Measurements from ENCODE around the gene SLC4A1.
"Not testable (repeated sequence)": the region's sequence is repeated elsewhere in the genome, so short reads cannot be mapped to it uniquely, and the experiment has no call there.

Gene SLC4A1

DNA sequence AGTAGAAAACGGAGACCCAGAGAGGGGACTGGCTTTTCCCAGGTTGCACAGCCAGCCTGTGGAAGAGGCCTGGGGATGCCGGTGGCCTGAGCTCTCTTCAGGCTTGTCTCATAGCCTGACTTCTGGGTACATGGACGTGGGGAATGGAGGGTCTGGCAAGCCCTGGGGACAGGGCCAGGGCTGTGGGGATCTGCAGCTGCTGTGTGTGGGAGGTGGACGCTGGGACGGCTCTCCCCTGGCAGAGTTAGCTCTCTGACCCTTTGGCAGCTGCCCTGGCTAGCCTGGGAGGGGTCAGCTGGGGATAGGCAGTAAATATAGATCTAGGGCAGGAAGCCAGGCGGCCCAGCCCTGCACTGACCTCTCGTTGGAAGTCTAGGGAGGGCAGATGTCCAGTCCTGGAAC, 20.5 kb downstream of the SLC4A1 start:
- Histone ChIP-seq H4K20me1 (ENCODE audit: insufficient read depth, low read length) (no peaks in the 10 kb centered on the region), H3K4me3 (ENCODE audit: low read length) (no peak overlapping the region), H3K27me3 (replicated peaks; ENCODE audit: insufficient read depth, low read length) (no peaks in the 10 kb centered on the region), H3K79me2 (ENCODE audit: low read length) (no peaks in the 10 kb centered on the region), H3K4me1 (ENCODE audit: low read length) (no peaks in the 10 kb centered on the region; the same call in 1 of the 2 replicates), H3K9me2 (replicated peaks; ENCODE audit: insufficient read depth, low read length) (no peaks in the 10 kb centered on the region), H3K36me3 (replicated peaks; ENCODE audit: insufficient read depth, low read length) (no peaks in the 10 kb centered on the region), H3F3A (ENCODE audit: insufficient read depth, low read length) (no peaks in the 10 kb centered on the region), H3K9me3 (replicated peaks; ENCODE audit: insufficient read depth, low read length) (no peaks in the 10 kb centered on the region), H3K9ac (ENCODE audit: low read length) (no peak overlapping the region), H3K4me2 (ENCODE audit: low read depth, low read length) (no peak overlapping the region), H2AFZ (ENCODE audit: low read length) (no peak overlapping the region), H3K27ac (ENCODE audit: low read length) (no peak overlapping the region)
- TF ChIP-seq EZH2 (optimal IDR thresholded peaks at IDR 0.05; ENCODE audit: low read depth, low read length) (no peak), EZH2phosphoT487 (IDR thresholded peaks at IDR 0.05; ENCODE audit: low read length) (no peak)
- TF ChIP-seq, protein P1, sequence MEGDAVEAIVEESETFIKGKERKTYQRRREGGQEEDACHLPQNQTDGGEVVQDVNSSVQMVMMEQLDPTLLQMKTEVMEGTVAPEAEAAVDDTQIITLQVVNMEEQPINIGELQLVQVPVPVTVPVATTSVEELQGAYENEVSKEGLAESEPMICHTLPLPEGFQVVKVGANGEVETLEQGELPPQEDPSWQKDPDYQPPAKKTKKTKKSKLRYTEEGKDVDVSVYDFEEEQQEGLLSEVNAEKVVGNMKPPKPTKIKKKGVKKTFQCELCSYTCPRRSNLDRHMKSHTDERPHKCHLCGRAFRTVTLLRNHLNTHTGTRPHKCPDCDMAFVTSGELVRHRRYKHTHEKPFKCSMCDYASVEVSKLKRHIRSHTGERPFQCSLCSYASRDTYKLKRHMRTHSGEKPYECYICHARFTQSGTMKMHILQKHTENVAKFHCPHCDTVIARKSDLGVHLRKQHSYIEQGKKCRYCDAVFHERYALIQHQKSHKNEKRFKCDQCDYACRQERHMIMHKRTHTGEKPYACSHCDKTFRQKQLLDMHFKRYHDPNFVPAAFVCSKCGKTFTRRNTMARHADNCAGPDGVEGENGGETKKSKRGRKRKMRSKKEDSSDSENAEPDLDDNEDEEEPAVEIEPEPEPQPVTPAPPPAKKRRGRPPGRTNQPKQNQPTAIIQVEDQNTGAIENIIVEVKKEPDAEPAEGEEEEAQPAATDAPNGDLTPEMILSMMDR (IDR thresholded peaks at IDR 0.05; ENCODE audit: low read length), result no peak
- DNase-seq, result no peak

- Histone ChIP-seq H3K9me2 (replicated peaks; ENCODE audit: insufficient read depth, low read length) (no peaks in the 10 kb centered on the region), H2AFZ (ENCODE audit: low read length) (no peak overlapping the region), H3K27ac (ENCODE audit: low read length) (no peak overlapping the region)
Observed at GRCh38 chr17:44241106-44241624, 26.8 kb downstream of the SLC4A1 start.

GRCh38 chr17:44237886-44238285, 30.0 kb downstream of the SLC4A1 start:
- not testable (repeated sequence) for H3F3A ChIP-seq (ENCODE audit: insufficient read depth, low read length); H3K9ac ChIP-seq (ENCODE audit: low read length); H3K4me1 ChIP-seq (ENCODE audit: low read length); H3K27ac ChIP-seq (ENCODE audit: low read length); H3K79me2 ChIP-seq (ENCODE audit: low read length); H2AFZ ChIP-seq (ENCODE audit: low read length); DNase-seq; H3K27me3 ChIP-seq (replicated peaks; ENCODE audit: insufficient read depth, low read length); H3K9me2 ChIP-seq (replicated peaks; ENCODE audit: insufficient read depth, low read length); H3K4me2 ChIP-seq (ENCODE audit: low read depth, low read length); H3K4me3 ChIP-seq (ENCODE audit: low read length); H3K9me3 ChIP-seq (replicated peaks; ENCODE audit: insufficient read depth, low read length); H4K20me1 ChIP-seq (ENCODE audit: insufficient read depth, low read length); H3K36me3 ChIP-seq (replicated peaks; ENCODE audit: insufficient read depth, low read length)

More at GRCh38 chr17:44241106-44241624, 26.8 kb downstream of the SLC4A1 start:
- no peaks in the 10 kb centered on the region for H4K20me1 ChIP-seq (ENCODE audit: insufficient read depth, low read length)
- no peak overlapping the region for H3K4me2 ChIP-seq (ENCODE audit: low read depth, low read length)
- H3K9me3 ChIP-seq (replicated peaks; ENCODE audit: insufficient read depth, low read length), result no peaks in the 10 kb centered on the region
- H3K79me2 ChIP-seq (ENCODE audit: low read length), result no peaks in the 10 kb centered on the region
- no peaks in the 10 kb centered on the region for H3K36me3 ChIP-seq (replicated peaks; ENCODE audit: insufficient read depth, low read length)
- H3K4me1 ChIP-seq (ENCODE audit: low read length), result no peaks in the 10 kb centered on the region
- H3K4me3 ChIP-seq (ENCODE audit: low read length), result no peak overlapping the region
- DNase-seq, result no peak
- TF ChIP-seq EZH2 (optimal IDR thresholded peaks at IDR 0.05; ENCODE audit: low read depth, low read length) (no peak), EZH2phosphoT487 (IDR thresholded peaks at IDR 0.05; ENCODE audit: low read length) (no peak)
- TF ChIP-seq, protein P1 (IDR thresholded peaks at IDR 0.05; ENCODE audit: low read length), result no peak
- H3F3A ChIP-seq (ENCODE audit: insufficient read depth, low read length), result no peaks in the 10 kb centered on the region
- no peak overlapping the region for H3K9ac ChIP-seq (ENCODE audit: low read length)
- 0 out of 2 replicates have a peak, but pooled peaks cover 7% of the 10 kb centered on the region for H3K27me3 ChIP-seq (replicated peaks; ENCODE audit: insufficient read depth, low read length)

DNA sequence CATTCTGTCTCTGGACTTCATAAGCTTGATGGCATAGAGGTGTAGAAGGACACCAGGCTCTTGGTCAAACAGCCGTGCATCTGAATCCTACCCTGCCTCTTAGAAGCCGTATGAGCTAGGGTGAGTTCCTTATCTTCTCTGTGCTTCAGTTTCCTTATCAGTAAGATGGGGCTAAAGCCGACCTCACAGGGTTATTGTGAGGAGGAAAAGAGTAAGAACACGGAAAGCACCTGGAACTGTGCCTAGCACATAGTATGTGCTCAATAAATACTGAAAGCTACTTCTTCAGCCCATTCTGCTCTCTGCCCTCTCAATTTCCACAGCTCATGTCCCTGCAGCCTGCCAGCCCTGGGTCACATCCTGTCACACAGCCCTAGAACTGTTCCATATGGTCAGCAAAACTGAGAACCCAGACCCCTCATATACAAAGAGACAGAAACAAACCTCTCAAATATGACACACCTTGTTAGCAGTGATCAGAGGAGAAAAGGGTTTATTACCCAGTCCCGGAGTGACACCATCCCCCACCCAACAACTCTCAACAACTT, 31.4 kb downstream of the SLC4A1 start:
- DNase-seq, result no peak
- H4K20me1 ChIP-seq (ENCODE audit: insufficient read depth, low read length), result no peaks in the 10 kb centered on the region
- no peak overlapping the region for H3K4me3 ChIP-seq (ENCODE audit: low read length)
- H3K9me2 ChIP-seq (replicated peaks; ENCODE audit: insufficient read depth, low read length), result no peaks in the 10 kb centered on the region
- H3K36me3 ChIP-seq (replicated peaks; ENCODE audit: insufficient read depth, low read length), result no peaks in the 10 kb centered on the region
- no peak overlapping the region for H3K4me2 ChIP-seq (ENCODE audit: low read depth, low read length)
- no peaks in the 10 kb centered on the region for H3K79me2 ChIP-seq (ENCODE audit: low read length)
- H3F3A ChIP-seq (ENCODE audit: insufficient read depth, low read length), result no peaks in the 10 kb centered on the region
- H3K9me3 ChIP-seq (replicated peaks; ENCODE audit: insufficient read depth, low read length), result no peaks in the 10 kb centered on the region
- 0 out of 2 replicates have a peak, but pooled peaks cover 7% of the 10 kb centered on the region for H3K27me3 ChIP-seq (replicated peaks; ENCODE audit: insufficient read depth, low read length)
- H2AFZ ChIP-seq (ENCODE audit: low read length), result no peak overlapping the region
- TF ChIP-seq, protein P1 (IDR thresholded peaks at IDR 0.05; ENCODE audit: low read length), result no peak
- H3K9ac ChIP-seq (ENCODE audit: low read length), result no peak overlapping the region
- no peaks in the 10 kb centered on the region for H3K4me1 ChIP-seq (ENCODE audit: low read length)
- no peak overlapping the region for H3K27ac ChIP-seq (ENCODE audit: low read length)

Data from MM.1S (cell line).